ENCODE measurements around the gene VPS45. TPM values are rescaled to one million over a fixed set of nuclear protein-coding genes. Genes with fewer than 3 reads are reported as not detected.

The VPS45 gene
- total RNA-seq (10 to 100 TPM; 35.8 to 62.8 (median 47.4) TPM), polyA plus RNA-seq (10 to 100 TPM; 16.2 to 22.7 (median 21.6) TPM)
- long read RNA-seq, donor 1, transcript VPS45-202 (15 exons, 2,790 nt) = major isoform, 6 of 10 reads
- long read RNA-seq, donor 1, partial matches to known transcripts = 0 of 10 reads
- long read RNA-seq, donor 1, other reads (novel, unspliced or antisense) = 0 of 10 reads
- long read RNA-seq, donor 2, partial matches to known transcripts = 0 of 3 reads
- long read RNA-seq, donor 2, other reads (novel, unspliced or antisense) = 0 of 3 reads

DNA sequence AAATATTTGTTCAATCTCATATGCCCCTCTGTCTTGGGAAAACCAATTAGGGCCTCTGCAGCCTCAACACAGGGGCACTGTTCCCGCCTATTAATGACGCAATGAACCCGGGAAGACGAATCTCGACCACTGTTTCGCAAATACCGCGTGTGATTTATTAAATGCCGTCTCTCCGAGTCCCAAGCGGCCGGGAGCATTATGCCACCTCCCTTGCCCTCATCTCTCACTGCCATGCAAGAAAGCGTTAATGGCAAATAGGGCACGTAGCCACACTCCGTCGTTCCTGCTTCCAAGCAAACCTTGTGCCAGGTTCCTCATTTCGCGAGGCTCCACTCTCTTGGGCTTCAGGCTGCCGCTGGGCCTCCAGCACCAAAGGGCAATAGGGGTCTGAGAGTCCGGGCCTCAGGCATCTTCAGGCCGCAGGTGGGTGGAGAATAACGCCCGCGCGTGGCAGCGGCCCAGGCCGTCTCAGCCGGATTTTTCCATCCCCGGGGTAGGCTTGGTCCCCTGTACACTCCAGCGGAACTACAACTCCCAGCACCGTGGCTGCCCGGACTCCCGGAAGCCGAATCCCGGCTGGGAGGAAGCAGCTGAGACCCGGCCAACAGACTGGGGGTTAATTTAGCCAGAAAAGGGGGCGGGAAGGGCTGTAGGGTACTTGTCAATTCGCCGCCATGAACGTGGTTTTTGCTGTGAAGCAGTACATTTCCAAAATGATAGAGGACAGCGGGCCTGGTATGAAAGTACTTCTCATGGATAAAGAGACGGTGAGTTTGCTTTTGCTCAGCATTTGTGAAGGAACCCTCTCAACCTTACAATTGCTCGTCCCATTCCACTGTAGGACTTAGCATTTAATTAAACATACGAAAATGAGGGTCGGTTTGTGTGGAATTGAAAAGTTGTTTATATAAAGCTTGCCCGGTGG lies at the start of gene VPS45:
VPS45 (plus strand) TSS at position 593 of the 925 bp plus-strand sequence; CDS start at position 675, 82 bp downstream.
- intact Hi-C loops (cut with DNase I; ENCODE audit: low total_unique reads) = no loop called here
- H3K9me3 ChIP-seq = no peaks in the 10 kb centered on the region
- H3K4me1 ChIP-seq = peaks cover 3 to 55% (median 34%) of the 10 kb centered on the region in 6 donors
- peak within 1 kb of the TSS; percentile 64 to 85 (median 70) for H3K4me3 ChIP-seq
- peak in 6 of 11 experiments; percentile 5 to 45 (median 14) for TF ChIP-seq CTCF (IDR thresholded peaks at IDR 0.05 in 8 of 11, conservative IDR thresholded peaks at IDR 0.05 in 3 of 11)
- peak; percentile 79 to 92 (median 87) for TF ChIP-seq POLR2AphosphoS5 (IDR thresholded peaks at IDR 0.05)
- TF ChIP-seq POLR2A (IDR thresholded peaks at IDR 0.05) = peak in 2 of 3 donors; percentile 21 to 63
- peaks cover 0 to 19% (median 7%) of the 10 kb centered on the region in 6 donors for H3K36me3 ChIP-seq
- 0 to 1% (median 1%) methylated on average over 43 to 46 of the region's 46 CpGs for WGBS, 5 donors
- H3K27ac ChIP-seq = peak within 1 kb of the TSS; percentile 88 to 95 (median 92)
- H3K27me3 ChIP-seq (replicated peaks in 1 of 7) = no peaks in the 10 kb centered on the region
- peak; percentile 95 for DNase-seq

GRCh38 chr1:150018165-150018564 lies 49.4 kb upstream of the VPS45 start:
- intact Hi-C loops (cut with DNase I; ENCODE audit: low total_unique reads) = loop anchor here (5.0 kb wide), 1 partner anchor 61 kb away; no protein-coding TSS in a partner anchor
- 61 to 80% (median 77%) methylated on average over 4 of the region's 4 CpGs for WGBS, 5 donors
- Histone ChIP-seq H3K4me3 (no peak overlapping the region), H3K36me3 (no peaks in the 10 kb centered on the region), H3K9me3 (no peaks in the 10 kb centered on the region), H3K27me3 (replicated peaks in 1 of 7) (peaks cover 0 to 28% (median 0%) of the 10 kb centered on the region in 7 donors), H3K27ac (no peak overlapping the region), H3K4me1 (peaks cover 0 to 4% (median 0%) of the 10 kb centered on the region in 6 donors)
- no peak for DNase-seq
- TF ChIP-seq POLR2A (IDR thresholded peaks at IDR 0.05) (no peak), POLR2AphosphoS5 (IDR thresholded peaks at IDR 0.05) (no peak), CTCF (IDR thresholded peaks at IDR 0.05 in 8 of 11, conservative IDR thresholded peaks at IDR 0.05 in 3 of 11) (no peak)

GRCh38 chr1:150020711-150021110 lies 46.9 kb upstream of the VPS45 start:
- TF ChIP-seq CTCF (IDR thresholded peaks at IDR 0.05 in 8 of 11, conservative IDR thresholded peaks at IDR 0.05 in 3 of 11) (no peak), POLR2A (IDR thresholded peaks at IDR 0.05) (no peak), POLR2AphosphoS5 (IDR thresholded peaks at IDR 0.05) (no peak)
- intact Hi-C loops (cut with DNase I; ENCODE audit: low total_unique reads) = no loop called here
- peaks cover 0 to 27% (median 0%) of the 10 kb centered on the region in 7 donors for H3K27me3 ChIP-seq (replicated peaks in 1 of 7)
- H3K36me3 ChIP-seq = no peaks in the 10 kb centered on the region
- 93 to 98% (median 94%) methylated on average over 2 of the region's 2 CpGs for WGBS, 5 donors
- H3K4me3 ChIP-seq = no peak overlapping the region
- no peak for DNase-seq
- no peak overlapping the region for H3K27ac ChIP-seq
- H3K4me1 ChIP-seq = peaks cover 0 to 4% (median 0%) of the 10 kb centered on the region in 6 donors
- no peaks in the 10 kb centered on the region for H3K9me3 ChIP-seq
